ENCODE data around the gene MSI2.

MSI2 gene

GRCh38 chr17:57531648-57532504 lies 275.6 kb downstream of the MSI2 start:
- in situ Hi-C loops (cut with MboI; ENCODE audit: low sequenced_read_pairs) = no loop called here

DNA sequence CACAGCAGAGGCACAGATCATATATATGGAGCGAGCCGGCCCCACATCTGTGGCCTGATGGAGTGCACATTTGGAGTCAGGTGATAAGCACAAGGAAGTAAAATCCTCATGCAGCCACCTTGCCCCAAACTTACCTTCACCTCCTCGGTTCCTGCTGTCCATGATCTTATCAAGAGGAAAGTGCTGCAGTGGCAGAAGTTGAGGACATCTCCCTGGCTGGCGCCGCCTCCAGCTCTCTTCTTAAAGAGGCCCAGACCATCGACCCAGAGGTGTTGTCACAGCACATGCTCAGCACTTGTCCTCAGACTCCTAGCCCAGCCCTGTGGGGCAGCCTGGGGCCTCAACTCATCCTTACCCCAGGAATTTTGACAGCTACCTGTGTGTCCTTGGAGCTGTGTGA lies 276.2 kb downstream of the MSI2 start:
- in situ Hi-C loops (cut with MboI; ENCODE audit: low sequenced_read_pairs) = no loop called here

DNA sequence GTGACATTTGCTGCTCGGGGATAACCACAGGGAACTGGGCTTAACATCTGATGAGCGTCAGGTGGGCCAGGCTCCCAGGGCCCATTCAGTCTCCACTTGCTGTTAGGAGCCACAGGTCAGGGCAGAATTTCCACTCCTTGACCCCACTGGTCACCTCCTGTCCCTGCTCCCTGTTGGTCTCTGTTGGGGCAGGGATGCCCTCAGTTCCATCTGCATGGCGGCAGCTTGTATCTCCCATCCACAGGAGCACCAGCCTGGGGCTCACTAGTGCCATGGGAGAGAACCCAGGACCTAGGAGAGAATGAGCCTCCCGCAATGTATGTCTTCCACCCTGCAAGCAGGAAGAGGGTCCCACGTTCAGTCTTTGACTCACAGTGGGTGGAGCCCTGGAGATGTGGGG lies 276.6 kb downstream of the MSI2 start:
- in situ Hi-C loops (cut with MboI; ENCODE audit: low sequenced_read_pairs) = no loop called here

- in situ Hi-C loops (cut with MboI; ENCODE audit: low sequenced_read_pairs) = no loop called here
Measured at GRCh38 chr17:57533684-57534305, 277.5 kb downstream of the MSI2 start.

DNA sequence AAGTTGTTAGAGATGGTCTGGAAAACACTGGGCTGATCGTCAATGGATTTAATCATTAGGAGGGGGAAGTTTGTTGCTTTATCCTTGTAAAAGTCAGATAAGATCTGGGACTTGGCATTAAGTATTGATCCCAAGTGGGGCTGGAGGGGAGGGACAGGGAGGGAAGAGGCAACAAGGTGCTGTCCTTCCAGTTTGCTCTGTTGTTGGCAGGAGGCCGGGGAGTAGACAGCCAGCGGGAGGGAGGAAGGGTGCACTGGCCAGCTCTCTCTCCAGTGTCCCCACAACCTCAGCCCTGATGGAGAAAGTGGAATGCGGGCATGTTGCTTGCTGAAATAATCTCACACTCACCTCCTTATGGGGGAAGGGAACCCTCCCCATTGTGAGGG lies 278.5 kb downstream of the MSI2 start:
- in situ Hi-C loops (cut with MboI; ENCODE audit: low sequenced_read_pairs) = no loop called here

- in situ Hi-C loops (cut with MboI; ENCODE audit: low sequenced_read_pairs) = no loop called here
Measured at GRCh38 chr17:57535249-57535966, 279.1 kb downstream of the MSI2 start.

- in situ Hi-C loops (cut with MboI; ENCODE audit: low sequenced_read_pairs) = no loop called here
Measured at GRCh38 chr17:57536289-57536688, 280.0 kb downstream of the MSI2 start.

DNA sequence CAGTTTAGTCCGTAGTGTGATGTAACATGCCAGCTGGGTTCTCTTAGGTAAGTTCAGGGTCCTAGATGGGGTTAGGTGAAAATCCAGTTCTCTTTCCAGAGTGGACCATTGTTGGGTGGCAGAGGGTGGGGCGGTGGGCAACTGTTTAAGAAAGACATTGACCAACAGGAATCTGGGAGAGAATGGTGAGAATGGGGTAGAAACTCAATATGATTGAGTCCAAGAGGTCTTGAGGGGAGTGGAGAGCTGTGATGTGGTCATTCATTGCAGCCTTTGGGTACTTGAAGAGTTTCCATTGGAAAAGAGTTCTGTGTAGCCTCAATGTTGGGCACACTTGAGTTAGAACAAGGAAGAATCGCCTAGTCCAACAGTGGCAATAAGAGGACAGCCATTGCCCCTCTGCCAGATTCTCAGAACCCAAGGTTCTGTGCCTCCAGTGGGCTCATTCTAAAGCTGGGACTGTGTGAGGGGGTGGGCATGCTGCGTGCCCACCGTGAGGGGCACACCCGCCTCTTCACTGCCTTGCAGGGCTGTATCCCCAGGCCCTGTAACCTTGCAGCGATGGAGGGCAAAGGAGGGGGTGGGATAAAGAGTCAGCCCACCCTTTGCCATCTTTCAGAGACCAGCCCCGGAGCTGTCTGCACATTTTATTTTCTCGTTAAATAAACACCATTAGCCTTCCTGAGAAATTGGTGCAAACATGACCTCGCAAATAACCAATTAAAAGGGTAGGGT lies 280.6 kb downstream of the MSI2 start:
- in situ Hi-C loops (cut with MboI; ENCODE audit: low sequenced_read_pairs) = no loop called here

DNA sequence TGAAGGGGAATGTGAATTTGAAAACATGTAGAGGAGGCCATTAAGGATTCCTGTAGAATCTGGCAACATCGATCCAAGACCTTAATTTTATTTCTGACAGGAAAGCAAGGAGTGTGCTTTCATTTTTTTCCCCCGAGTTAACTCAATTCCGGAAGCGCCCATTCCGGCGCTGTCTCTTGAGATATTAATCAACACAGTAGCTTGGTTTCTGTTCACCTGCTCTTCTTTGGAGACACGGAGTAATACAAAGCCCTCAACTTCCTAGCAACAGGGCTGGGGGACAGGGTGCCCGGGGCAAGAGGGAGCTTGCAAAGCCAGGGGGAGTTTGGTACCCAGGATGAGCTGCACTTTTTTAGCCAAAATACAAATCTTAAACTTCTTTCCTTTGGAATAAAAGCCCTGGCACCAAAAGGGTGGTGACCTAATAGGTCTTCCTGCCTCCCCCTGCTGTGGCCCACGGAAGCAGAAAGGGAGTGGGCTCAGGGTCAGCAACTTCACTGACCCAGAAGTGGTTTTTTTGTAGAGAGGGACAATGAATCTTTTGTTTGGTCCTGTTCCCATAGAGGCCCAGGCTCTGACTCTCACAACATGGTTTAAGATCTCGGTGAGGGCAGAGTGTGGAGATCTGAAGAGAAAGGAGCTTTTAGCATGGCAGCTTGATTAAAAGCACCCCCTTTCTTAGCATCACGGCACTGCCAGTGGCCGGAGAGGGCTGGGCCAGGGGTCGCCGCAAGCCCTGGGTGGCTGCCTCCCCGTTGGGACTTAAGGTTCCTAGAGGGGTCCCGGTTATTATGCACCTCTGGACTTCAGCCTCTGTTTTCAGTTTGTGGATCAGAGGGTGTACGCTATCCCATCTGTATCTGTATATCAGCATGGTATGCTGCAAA lies 281.4 kb downstream of the MSI2 start:
- in situ Hi-C loops (cut with MboI; ENCODE audit: low sequenced_read_pairs) = no loop called here

GRCh38 chr17:57538736-57539456 lies 282.6 kb downstream of the MSI2 start:
- in situ Hi-C loops (cut with MboI; ENCODE audit: low sequenced_read_pairs) = no loop called here

DNA sequence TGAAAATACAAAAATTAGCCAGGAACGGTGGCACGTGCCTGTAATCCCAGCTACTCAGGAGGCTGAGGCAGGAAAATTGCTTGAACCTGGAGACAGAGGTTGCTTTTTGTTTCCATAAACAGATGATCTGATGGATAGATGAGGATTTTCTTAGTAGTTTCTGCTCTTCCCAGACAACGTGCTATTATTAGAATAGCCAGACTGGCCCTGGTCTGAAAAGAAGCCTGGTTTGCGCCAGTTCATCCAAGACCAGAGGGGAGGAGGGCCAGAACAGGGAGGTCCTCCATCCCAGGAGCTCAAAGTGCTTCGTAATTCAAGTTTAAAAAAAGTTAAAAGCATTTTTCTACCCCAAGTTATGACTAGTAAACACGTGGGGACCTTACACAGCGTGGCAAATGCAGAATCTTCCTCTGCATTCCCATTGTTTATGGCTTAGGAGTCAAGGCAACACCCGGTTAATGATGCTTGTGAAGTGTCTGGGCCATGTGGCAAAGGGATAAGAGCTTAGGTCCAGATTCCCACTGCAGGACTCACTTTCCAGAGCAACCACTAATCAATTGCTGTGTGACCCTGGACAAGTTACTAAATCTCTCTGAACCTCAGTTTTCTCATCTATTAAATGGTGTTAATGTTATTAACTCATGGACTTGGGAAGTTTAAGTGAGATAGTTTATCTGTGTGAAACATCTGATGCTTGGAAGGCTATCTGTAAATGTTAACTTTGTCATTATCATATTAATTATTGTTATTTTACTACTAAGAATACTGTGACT lies 283.4 kb downstream of the MSI2 start:
- in situ Hi-C loops (cut with MboI; ENCODE audit: low sequenced_read_pairs) = no loop called here

DNA sequence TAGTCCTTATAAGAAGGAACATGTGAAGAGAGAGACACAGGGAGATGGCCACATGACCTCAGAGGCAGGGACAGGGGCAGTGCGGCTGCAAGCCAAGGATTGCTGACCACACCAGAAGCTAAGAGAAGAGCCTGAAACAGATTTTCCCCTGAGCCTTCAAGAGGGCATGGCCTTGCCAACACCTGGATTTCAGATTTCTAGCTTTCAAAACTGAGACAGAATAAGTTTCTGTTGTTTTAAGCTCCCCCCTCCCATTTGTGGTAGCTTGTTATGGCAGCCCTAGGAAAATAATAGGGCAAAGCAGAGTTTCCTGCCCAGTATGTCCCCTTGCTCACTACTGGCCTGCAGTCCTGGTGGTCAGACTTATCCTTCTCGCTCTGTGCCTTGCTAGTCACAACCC lies 284.3 kb downstream of the MSI2 start:
- in situ Hi-C loops (cut with MboI; ENCODE audit: low sequenced_read_pairs) = no loop called here

DNA sequence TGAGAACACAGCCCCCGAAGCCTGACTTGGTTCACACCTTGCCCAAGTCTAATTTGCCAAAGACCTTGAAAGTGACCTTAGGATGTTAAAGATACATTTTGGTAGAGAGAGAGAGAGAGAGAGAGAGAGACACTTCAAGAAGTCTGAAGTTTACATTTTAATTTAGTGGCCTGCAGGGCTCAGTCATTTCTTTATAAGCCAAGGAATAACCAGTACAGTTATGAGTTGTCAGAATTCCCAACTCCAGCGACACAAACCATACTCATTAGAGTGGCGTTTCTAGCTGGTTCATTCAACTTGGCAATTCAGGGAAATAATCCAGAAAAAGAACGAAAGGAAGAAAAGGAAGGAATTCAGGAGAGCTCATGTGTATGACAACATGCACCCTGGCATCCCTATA lies 284.7 kb downstream of the MSI2 start:
- in situ Hi-C loops (cut with MboI; ENCODE audit: low sequenced_read_pairs) = no loop called here

- in situ Hi-C loops (cut with MboI; ENCODE audit: low sequenced_read_pairs) = no loop called here
Measured at GRCh38 chr17:57541472-57542394, 285.4 kb downstream of the MSI2 start.

- in situ Hi-C loops (cut with MboI; ENCODE audit: low sequenced_read_pairs) = no loop called here
Measured at GRCh38 chr17:57542510-57542909, 286.2 kb downstream of the MSI2 start.

GRCh38 chr17:57543230-57543629 lies 286.9 kb downstream of the MSI2 start:
- in situ Hi-C loops (cut with MboI; ENCODE audit: low sequenced_read_pairs) = no loop called here

GRCh38 chr17:57544401-57544800 lies 288.1 kb downstream of the MSI2 start:
- in situ Hi-C loops (cut with MboI; ENCODE audit: low sequenced_read_pairs) = no loop called here
